ENCODE results near the gene SLC16A12. TPM values are rescaled to one million over a fixed set of nuclear protein-coding genes. Genes with fewer than 3 reads are reported as not detected.
A peak's percentile ranks its signal among the peaks of the same experiment; 100 is the strongest.

SLC16A12 gene
- total RNA-seq, 6 donors from 2014 or later = 1.3 to 4.4 (median 3.5) TPM

- TF ChIP-seq POLR2AphosphoS5 (IDR thresholded peaks at IDR 0.05) (no peak), EP300 (IDR thresholded peaks at IDR 0.05) (no peak), CTCF (IDR thresholded peaks at IDR 0.05) (no peak), POLR2A (IDR thresholded peaks at IDR 0.05) (no peak)
- Histone ChIP-seq H3K4me1 (peaks cover 0 to 4% (median 0%) of the 10 kb centered on the region in 4 donors), H3K36me3 (peaks cover 0 to under 1% (median 0%) of the 10 kb centered on the region in 4 donors), H3K4me3 (no peak overlapping the region), H3K27me3 (no peaks in the 10 kb centered on the region), H3K9me3 (no peaks in the 10 kb centered on the region), H3K27ac (no peak overlapping the region)
- ATAC-seq (ENCODE audit: low FRiP score in 2 of 2) (no peak), DNase-seq (no peak)
- WGBS, 2 donors = 90 to 91% methylated on average over 4 of the region's 4 CpGs
These were observed 107.8 kb downstream of the SLC16A12 start for GRCh38 chr10:89427629-89428028.

- peaks cover 0 to 13% (median 0%) of the 10 kb centered on the region in 4 donors for H3K36me3 ChIP-seq
- peak; percentile 75 to 87 for ATAC-seq (ENCODE audit: low FRiP score in 2 of 2)
- H3K9me3 ChIP-seq = no peaks in the 10 kb centered on the region
- TF ChIP-seq CTCF (IDR thresholded peaks at IDR 0.05) = peak; percentile 62 to 86 (median 79)
- no peak for TF ChIP-seq EP300 (IDR thresholded peaks at IDR 0.05)
- TF ChIP-seq POLR2A (IDR thresholded peaks at IDR 0.05) = no peak
- no peak for DNase-seq
- WGBS, 2 donors = 56 to 60% methylated on average over 5 of the region's 5 CpGs
- no peaks in the 10 kb centered on the region for H3K27me3 ChIP-seq
- H3K4me3 ChIP-seq = no peak overlapping the region
- no peak overlapping the region for H3K27ac ChIP-seq
- peaks cover 0 to 8% (median 3%) of the 10 kb centered on the region in 4 donors for H3K4me1 ChIP-seq
These were observed 109.0 kb downstream of the SLC16A12 start for GRCh38 chr10:89426230-89426868.

DNA sequence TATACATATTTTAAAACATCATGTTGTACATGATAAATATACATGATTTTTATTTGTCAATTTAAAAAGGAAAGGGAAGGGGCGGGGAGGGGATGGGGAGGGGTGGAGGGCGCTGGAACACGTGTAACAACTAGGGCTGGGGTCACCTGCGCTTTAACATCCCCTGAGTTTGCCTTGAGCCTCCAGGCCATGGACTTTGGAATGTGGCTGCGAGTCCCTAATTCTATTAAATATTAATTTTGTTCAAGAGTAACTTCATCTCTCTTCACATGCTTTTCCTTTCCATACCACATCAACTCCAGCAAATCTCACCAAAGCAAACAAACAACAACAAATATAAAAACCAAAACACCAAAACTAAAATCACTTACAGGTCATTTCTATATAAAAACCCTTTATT is 110.4 kb downstream of the SLC16A12 start:
- H3K9me3 ChIP-seq = no peaks in the 10 kb centered on the region
- no peaks in the 10 kb centered on the region for H3K27me3 ChIP-seq
- H3K36me3 ChIP-seq = peaks cover 0 to 19% (median 0%) of the 10 kb centered on the region in 4 donors
- WGBS, 2 donors = 66 to 73% methylated on average over 5 of the region's 5 CpGs
- no peak overlapping the region for H3K27ac ChIP-seq
- H3K4me3 ChIP-seq = no peak overlapping the region
- TF ChIP-seq CTCF (IDR thresholded peaks at IDR 0.05) (no peak), POLR2AphosphoS5 (IDR thresholded peaks at IDR 0.05) (no peak), EP300 (IDR thresholded peaks at IDR 0.05) (no peak), POLR2A (IDR thresholded peaks at IDR 0.05) (no peak)
- DNase-seq (no peak), ATAC-seq (ENCODE audit: low FRiP score in 2 of 2) (no peak)
- peaks cover 4 to 15% (median 10%) of the 10 kb centered on the region in 4 donors for H3K4me1 ChIP-seq

DNA sequence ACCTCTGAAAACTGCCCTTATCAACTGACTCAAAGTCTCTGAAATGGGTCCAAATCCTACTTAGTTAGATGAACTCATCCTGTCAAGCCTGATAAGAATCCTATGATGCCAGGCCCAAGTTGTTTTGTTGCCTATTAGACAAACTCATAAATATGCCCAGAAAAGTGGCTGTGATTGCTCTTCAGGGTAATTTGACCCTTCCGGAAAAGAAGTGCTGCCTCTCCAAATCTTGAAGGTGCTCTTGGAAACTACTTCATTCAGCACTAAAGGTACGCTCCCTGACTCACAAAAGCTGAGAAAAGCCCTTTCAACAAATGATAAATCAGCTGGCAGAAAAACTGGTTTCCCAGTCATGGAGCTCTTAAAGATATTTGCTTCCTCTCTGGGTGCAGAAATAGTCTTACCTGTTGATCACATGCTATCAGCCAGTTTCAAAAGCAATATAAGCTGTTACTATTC is 114.3 kb downstream of the SLC16A12 start:
- no peaks in the 10 kb centered on the region for H3K9me3 ChIP-seq
- no peaks in the 10 kb centered on the region for H3K27me3 ChIP-seq
- peak in 1 of 2 donors; percentile 38 for DNase-seq
- H3K36me3 ChIP-seq = peaks cover 0 to 30% (median 2%) of the 10 kb centered on the region in 4 donors
- H3K27ac ChIP-seq = peak overlapping the region; percentile 23 to 78 (median 65)
- TF ChIP-seq POLR2AphosphoS5 (IDR thresholded peaks at IDR 0.05) = peak in 1 of 2 donors; percentile 49
- TF ChIP-seq EP300 (IDR thresholded peaks at IDR 0.05) = peak in 3 of 4 donors; percentile 69 to 96 (median 81)
- peak in 1 of 4 donors; percentile 36 for TF ChIP-seq POLR2A (IDR thresholded peaks at IDR 0.05)
- TF ChIP-seq CTCF (IDR thresholded peaks at IDR 0.05) = peak in 1 of 6 experiments; percentile 4
- H3K4me3 ChIP-seq = no peak overlapping the region
- 66 to 92% methylated on average over 2 of the region's 2 CpGs for WGBS, 2 donors
- H3K4me1 ChIP-seq = peaks cover 35 to 53% (median 42%) of the 10 kb centered on the region in 4 donors
- peak; percentile 60 to 83 for ATAC-seq (ENCODE audit: low FRiP score in 2 of 2)
